ENCODE results near the gene CHRD.

CHRD gene

GRCh38 chr3:184362668-184363546 is 16.9 kb upstream of the CHRD start:
- peak; percentile 96 for DNase-seq (ENCODE audit: low read depth)
- H3K4me3 ChIP-seq (ENCODE audit: low read length): peak overlapping the region; percentile 85
- TF ChIP-seq, protein P1, sequence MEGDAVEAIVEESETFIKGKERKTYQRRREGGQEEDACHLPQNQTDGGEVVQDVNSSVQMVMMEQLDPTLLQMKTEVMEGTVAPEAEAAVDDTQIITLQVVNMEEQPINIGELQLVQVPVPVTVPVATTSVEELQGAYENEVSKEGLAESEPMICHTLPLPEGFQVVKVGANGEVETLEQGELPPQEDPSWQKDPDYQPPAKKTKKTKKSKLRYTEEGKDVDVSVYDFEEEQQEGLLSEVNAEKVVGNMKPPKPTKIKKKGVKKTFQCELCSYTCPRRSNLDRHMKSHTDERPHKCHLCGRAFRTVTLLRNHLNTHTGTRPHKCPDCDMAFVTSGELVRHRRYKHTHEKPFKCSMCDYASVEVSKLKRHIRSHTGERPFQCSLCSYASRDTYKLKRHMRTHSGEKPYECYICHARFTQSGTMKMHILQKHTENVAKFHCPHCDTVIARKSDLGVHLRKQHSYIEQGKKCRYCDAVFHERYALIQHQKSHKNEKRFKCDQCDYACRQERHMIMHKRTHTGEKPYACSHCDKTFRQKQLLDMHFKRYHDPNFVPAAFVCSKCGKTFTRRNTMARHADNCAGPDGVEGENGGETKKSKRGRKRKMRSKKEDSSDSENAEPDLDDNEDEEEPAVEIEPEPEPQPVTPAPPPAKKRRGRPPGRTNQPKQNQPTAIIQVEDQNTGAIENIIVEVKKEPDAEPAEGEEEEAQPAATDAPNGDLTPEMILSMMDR (conservative IDR thresholded peaks at IDR 0.05; ENCODE audit: low read length): peak; percentile 69

GRCh38 chr3:184366619-184367289 is 13.1 kb upstream of the CHRD start:
- DNase-seq (ENCODE audit: low read depth): peak; percentile 82
- TF ChIP-seq, protein P1 (conservative IDR thresholded peaks at IDR 0.05; ENCODE audit: low read length): no peak

GRCh38 chr3:184368116-184368515 is 11.7 kb upstream of the CHRD start:
- no peak for DNase-seq (ENCODE audit: low read depth)
- TF ChIP-seq, protein P1 (conservative IDR thresholded peaks at IDR 0.05; ENCODE audit: low read length): no peak
- no peak overlapping the region for H3K4me3 ChIP-seq (ENCODE audit: low read length)

More at GRCh38 chr3:184366619-184367289, 13.1 kb upstream of the CHRD start:
- no peak overlapping the region for H3K4me3 ChIP-seq (ENCODE audit: low read length)

GRCh38 chr3:184368586-184369183 is 11.2 kb upstream of the CHRD start:
- DNase-seq (ENCODE audit: low read depth): peak; percentile 90
- TF ChIP-seq, protein P1 (conservative IDR thresholded peaks at IDR 0.05; ENCODE audit: low read length): no peak
- no peak overlapping the region for H3K4me3 ChIP-seq (ENCODE audit: low read length)

- no peak overlapping the region for H3K4me3 ChIP-seq (ENCODE audit: low read length)
- peak; percentile 86 for DNase-seq (ENCODE audit: low read depth)
- TF ChIP-seq, protein P1 (conservative IDR thresholded peaks at IDR 0.05; ENCODE audit: low read length): peak; percentile 100
These were observed 8.3 kb upstream of the CHRD start for GRCh38 chr3:184371570-184372018.

DNA sequence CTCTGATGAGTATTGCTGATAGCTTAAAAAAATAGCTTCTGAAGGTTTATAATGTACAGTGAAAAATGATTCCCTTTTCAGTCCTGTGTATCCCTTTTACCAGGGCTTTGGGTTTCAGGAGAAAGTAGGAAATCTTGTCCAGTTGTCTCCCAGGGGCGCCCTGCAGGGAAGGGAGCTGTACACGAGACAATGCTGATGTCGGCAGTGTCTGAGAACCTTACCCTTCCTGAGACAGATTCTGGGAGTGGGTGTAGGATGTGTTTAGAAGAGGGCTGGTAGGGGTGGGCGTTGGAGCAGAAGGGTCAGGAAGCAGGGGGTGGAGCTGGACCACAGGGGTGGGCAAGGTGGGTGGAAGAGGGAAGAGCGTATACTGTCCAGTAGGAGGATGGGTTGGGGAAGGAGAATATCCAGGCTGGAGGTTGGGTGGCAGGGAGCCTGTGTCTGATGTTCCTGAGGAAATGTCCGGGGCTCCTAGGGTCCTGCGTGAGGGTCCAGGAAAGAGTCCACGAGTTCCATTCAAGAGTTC is 7.5 kb upstream of the CHRD start:
- no peak overlapping the region for H3K4me3 ChIP-seq (ENCODE audit: low read length)
- DNase-seq (ENCODE audit: low read depth): no peak
- TF ChIP-seq, protein P1 (conservative IDR thresholded peaks at IDR 0.05; ENCODE audit: low read length): no peak
